Hepatocyte (in vitro differentiated cells): ENCODE data around the gene CHST6.

Experiments used
- CTCF ChIP-seq: fragments of 200-600 bp; sonication (generic); IDR thresholded peaks from 2 replicates; pipeline ENCODE4 v1.5.1; 2016; ENCODE audit warnings: antibody characterized with exemption, mild to moderate bottlenecking; ENCODE audit not compliant: poor library complexity
- EZH2 ChIP-seq: fragments of 200-600 bp; sonication (generic); IDR thresholded peaks from 2 replicates; pipeline ENCODE4 v1.6.1; 2016; ENCODE audit warnings: antibody characterized with exemption, mild to moderate bottlenecking, borderline replicate concordance
- EZH2phosphoT487 ChIP-seq: fragments of 200-600 bp; sonication (generic); IDR thresholded peaks from one replicate; pipeline ENCODE4 v1.6.1; 2018; ENCODE audit warnings: antibody characterized with exemption, mild to moderate bottlenecking, low read depth, moderate library complexity; ENCODE audit not compliant: unreplicated experiment, severe bottlenecking

DNA sequence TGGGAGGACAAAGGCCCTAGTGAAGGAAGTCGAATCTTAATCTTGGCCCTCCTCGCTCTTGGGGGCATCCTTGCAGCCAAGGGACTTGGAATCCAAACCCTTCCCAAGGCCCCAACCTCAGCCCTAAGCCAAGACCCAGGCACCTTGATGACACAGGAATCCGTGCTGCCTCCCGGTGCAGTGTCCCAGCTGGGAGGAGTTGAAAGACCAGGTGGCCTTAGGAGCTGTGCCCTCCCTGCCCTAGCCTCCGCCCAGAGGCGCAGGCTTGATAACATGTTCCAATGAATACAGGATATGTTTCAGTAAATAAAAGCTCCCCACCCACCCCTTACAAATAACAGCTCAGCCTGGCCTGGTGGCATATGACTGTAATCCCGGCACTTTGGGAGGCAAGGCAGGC, 40.7 kb upstream of the CHST6 start, which contains the start of gene CHST5:
- TF ChIP-seq CTCF, result no peak
- no peak for TF ChIP-seq EZH2
- no peak for TF ChIP-seq EZH2phosphoT487
